Measurements from ENCODE around the gene IQGAP3. TPM values are rescaled to one million over a fixed set of nuclear protein-coding genes. Genes with fewer than 3 reads are reported as not detected.

The IQGAP3 gene
- total RNA-seq, 4 donors from 2014 or later = 1.7 to 9.4 (median 2.9) TPM

DNA sequence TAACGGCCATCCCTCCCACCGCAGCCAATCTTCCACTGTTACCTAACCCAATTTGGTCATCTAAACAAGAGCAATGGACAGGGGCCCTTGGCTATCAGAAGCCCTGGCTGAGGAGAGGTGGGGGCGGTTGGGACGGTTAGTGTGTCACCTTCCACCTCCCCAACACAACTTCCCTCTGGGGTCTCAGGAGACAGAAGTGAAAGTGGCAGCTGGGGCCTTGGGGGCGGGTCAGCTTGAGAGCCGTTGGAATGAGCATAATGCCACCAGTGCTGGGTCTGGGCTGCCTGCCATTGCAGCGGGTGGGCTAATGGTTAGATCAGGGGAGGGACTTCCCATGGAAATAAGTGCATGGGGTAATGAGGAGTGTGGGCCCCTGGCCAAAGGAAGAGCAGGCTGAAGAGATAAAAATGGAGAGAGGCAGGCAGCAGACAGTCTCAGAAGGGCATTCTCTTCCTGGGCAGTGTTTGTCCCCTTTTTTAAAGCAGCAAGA is 79.7 kb downstream of the IQGAP3 start:
- in situ Hi-C loops (cut with MboI; ENCODE audit: low pct_ligation_motif_present in 1 of 4, low pct_unique_long_range_greater_than_20kb in 1 of 4, low sequenced_read_pairs in 3 of 4) = no loop called here

GRCh38 chr1:156492013-156492590 is 80.3 kb downstream of the IQGAP3 start:
- Histone ChIP-seq H3K4me1 (peaks cover 95 to 98% (median 96%) of the 10 kb centered on the region in 4 donors), H3K4me3 (no peak overlapping the region), H3K27ac (peak overlapping the region; percentile 69 to 100 (median 100)), H3K36me3 (no peaks in the 10 kb centered on the region), H3K27me3 (no peaks in the 10 kb centered on the region), H3K9me3 (no peaks in the 10 kb centered on the region)
- WGBS, 2 donors (ENCODE audit: low coverage in 1 of 2) = 77 to 86% methylated on average over 3 to 6 of the region's 6 CpGs
- no peak for DNase-seq
- intact Hi-C loops (cut with DNase I; ENCODE audit: low total_unique reads) = no loop called here
- in situ Hi-C loops (cut with MboI; ENCODE audit: low pct_ligation_motif_present in 1 of 4, low pct_unique_long_range_greater_than_20kb in 1 of 4, low sequenced_read_pairs in 3 of 4) = no loop called here
- TF ChIP-seq, protein P1, sequence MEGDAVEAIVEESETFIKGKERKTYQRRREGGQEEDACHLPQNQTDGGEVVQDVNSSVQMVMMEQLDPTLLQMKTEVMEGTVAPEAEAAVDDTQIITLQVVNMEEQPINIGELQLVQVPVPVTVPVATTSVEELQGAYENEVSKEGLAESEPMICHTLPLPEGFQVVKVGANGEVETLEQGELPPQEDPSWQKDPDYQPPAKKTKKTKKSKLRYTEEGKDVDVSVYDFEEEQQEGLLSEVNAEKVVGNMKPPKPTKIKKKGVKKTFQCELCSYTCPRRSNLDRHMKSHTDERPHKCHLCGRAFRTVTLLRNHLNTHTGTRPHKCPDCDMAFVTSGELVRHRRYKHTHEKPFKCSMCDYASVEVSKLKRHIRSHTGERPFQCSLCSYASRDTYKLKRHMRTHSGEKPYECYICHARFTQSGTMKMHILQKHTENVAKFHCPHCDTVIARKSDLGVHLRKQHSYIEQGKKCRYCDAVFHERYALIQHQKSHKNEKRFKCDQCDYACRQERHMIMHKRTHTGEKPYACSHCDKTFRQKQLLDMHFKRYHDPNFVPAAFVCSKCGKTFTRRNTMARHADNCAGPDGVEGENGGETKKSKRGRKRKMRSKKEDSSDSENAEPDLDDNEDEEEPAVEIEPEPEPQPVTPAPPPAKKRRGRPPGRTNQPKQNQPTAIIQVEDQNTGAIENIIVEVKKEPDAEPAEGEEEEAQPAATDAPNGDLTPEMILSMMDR (IDR thresholded peaks at IDR 0.05) = no peak
- TF ChIP-seq EP300 (IDR thresholded peaks at IDR 0.05; ENCODE audit: low read depth) = no peak
- TF ChIP-seq POLR2A (IDR thresholded peaks at IDR 0.05) = no peak
- no peak for TF ChIP-seq POLR2AphosphoS5 (IDR thresholded peaks at IDR 0.05)

More for the DNA sequence above, 79.7 kb downstream of the IQGAP3 start:
- intact Hi-C loops (cut with DNase I; ENCODE audit: low total_unique reads) = no loop called here
- Histone ChIP-seq H3K27me3 (no peaks in the 10 kb centered on the region), H3K4me1 (peaks cover 97 to 100% (median 99%) of the 10 kb centered on the region in 4 donors), H3K36me3 (no peaks in the 10 kb centered on the region), H3K27ac (peak overlapping the region; percentile 69 to 100 (median 100)), H3K9me3 (no peaks in the 10 kb centered on the region), H3K4me3 (no peak overlapping the region)
- peak; percentile 73 for DNase-seq
- TF ChIP-seq, protein P1 (IDR thresholded peaks at IDR 0.05) = no peak
- peak in 1 of 3 donors; percentile 8 for TF ChIP-seq POLR2AphosphoS5 (IDR thresholded peaks at IDR 0.05)
- 40 to 44% methylated on average over 1 to 7 of the region's 7 CpGs for WGBS, 2 donors (ENCODE audit: low coverage in 1 of 2)

DNA sequence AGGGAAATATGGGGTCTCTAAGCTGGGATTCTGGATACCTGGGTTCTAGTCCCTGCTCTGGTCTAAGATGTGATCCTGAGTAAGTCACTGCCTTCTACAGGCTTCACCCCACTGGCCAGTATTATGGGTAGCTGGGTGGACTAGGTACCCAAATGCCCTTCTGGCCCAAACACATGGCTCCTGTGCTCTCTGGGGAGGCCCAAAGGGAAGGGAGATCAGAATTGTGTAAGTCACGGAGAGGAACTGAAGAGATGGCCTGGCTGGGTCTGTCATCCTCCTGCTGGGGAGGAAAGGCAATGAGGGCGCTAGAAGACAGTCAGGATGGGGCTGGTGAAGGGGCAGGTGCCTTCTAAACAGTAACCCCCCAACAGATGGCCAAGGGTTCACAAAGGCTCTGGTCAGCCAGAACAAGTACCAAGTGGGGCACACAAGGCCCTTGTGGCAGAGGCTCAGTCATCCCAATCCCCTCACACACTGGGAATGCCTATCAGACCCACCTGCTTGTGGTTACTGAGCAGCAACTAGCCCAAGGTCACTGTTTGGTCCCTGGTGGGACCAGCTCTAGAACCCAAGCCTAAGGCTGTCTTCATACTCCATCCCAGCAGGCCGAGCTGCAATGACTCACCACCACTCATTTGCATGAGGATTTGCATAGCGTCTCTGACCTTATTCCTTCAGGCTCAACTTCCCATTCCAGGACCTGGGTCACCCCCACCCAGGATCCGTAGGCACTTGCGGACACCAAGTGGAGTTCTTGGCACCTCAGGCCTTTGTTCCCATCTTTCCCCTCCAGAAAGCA is 81.0 kb downstream of the IQGAP3 start:
- Histone ChIP-seq H3K36me3 (no peaks in the 10 kb centered on the region), H3K4me1 (peaks cover 87 to 91% (median 89%) of the 10 kb centered on the region in 4 donors), H3K27me3 (no peaks in the 10 kb centered on the region), H3K4me3 (peak overlapping the region in 2 of 4 donors; percentile 4 to 32), H3K27ac (peak overlapping the region; percentile 69 to 100 (median 100)), H3K9me3 (no peaks in the 10 kb centered on the region)
- in situ Hi-C loops (cut with MboI; ENCODE audit: low pct_ligation_motif_present in 1 of 4, low pct_unique_long_range_greater_than_20kb in 1 of 4, low sequenced_read_pairs in 3 of 4) (no loop called here), intact Hi-C loops (cut with DNase I; ENCODE audit: low total_unique reads) (no loop called here)
- DNase-seq = no peak
- TF ChIP-seq EP300 (IDR thresholded peaks at IDR 0.05; ENCODE audit: low read depth) (no peak), POLR2AphosphoS5 (IDR thresholded peaks at IDR 0.05) (no peak), POLR2A (IDR thresholded peaks at IDR 0.05) (no peak)
- TF ChIP-seq, protein P1 (IDR thresholded peaks at IDR 0.05) = no peak
- 64 to 93% methylated on average over 5 to 6 of the region's 6 CpGs for WGBS, 2 donors (ENCODE audit: low coverage in 1 of 2)

DNA sequence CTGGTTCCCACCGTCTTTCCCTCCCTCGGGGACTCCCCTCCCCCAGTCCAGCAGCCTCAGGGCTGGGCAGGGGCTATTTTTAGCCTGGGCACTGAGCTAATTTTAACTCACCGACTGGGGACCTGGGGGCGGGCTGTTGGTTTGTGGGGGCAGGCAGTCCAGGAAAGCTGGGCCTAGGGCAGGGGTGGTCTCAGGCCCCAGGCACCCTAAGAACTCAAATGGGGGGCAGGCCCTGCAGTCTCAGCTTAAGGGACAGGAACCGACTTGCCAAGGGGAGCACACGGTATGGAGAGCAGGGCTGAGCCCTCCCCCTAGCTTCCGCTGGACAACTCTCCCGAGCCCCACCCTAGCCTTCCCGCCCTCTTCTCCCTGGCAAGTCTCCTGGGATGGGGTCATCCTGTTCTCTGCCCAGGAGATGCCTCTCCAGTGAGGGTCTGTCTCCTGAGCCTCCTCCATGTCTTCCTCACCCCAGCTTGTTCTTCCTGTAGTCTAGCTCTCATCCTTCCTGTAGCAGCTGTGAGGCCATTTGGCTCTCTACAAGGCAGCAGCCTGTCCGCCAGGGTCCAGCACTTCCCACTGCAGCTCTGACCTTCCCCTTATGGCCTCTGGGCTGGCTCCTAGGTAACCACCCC is 81.8 kb downstream of the IQGAP3 start:
- H3K4me1 ChIP-seq = peaks cover 79 to 87% (median 84%) of the 10 kb centered on the region in 4 donors
- intact Hi-C loops (cut with DNase I; ENCODE audit: low total_unique reads) (no loop called here), in situ Hi-C loops (cut with MboI; ENCODE audit: low pct_ligation_motif_present in 1 of 4, low pct_unique_long_range_greater_than_20kb in 1 of 4, low sequenced_read_pairs in 3 of 4) (no loop called here)
- peak overlapping the region in 2 of 4 donors; percentile 4 to 32 for H3K4me3 ChIP-seq
- TF ChIP-seq POLR2AphosphoS5 (IDR thresholded peaks at IDR 0.05) (no peak), EP300 (IDR thresholded peaks at IDR 0.05; ENCODE audit: low read depth) (no peak), POLR2A (IDR thresholded peaks at IDR 0.05) (no peak)
- TF ChIP-seq, protein P1 (IDR thresholded peaks at IDR 0.05) = peak in 1 of 5 experiments; percentile 40
- no peaks in the 10 kb centered on the region for H3K36me3 ChIP-seq
- DNase-seq = peak; percentile 38
- H3K27me3 ChIP-seq = no peaks in the 10 kb centered on the region
- no peaks in the 10 kb centered on the region for H3K9me3 ChIP-seq
- WGBS, 2 donors (ENCODE audit: low coverage in 1 of 2) = 34% methylated on average over 10 of the region's 10 CpGs; no CpG with 5 or more reads in 1 of the 2 donors
- peak overlapping the region; percentile 69 to 100 (median 100) for H3K27ac ChIP-seq

All from transverse colon (tissue), 4 donors.